Hepatocyte (in vitro differentiated cells): Measurements from ENCODE around the gene KNDC1. TPM values are rescaled to one million over a fixed set of nuclear protein-coding genes. Genes with fewer than 3 reads are reported as not detected.

Experiments used
- DNase-seq: peaks from one replicate; pipeline ENCODE4 v3.0.0-alpha.2; 2016; ENCODE audit warnings: low spot score
- H2AFZ ChIP-seq: fragments of 200-600 bp; sonication (generic); 2 replicates; pipeline ENCODE4 v1.6.0; 2016; ENCODE audit warnings: antibody characterized with exemption, mild to moderate bottlenecking
- H3K27ac ChIP-seq: fragments of 200-600 bp; sonication (generic); 2 replicates; pipeline ENCODE4 v1.5.1; 2016; ENCODE audit warnings: mild to moderate bottlenecking
- H3K27me3 ChIP-seq: fragments of 200-600 bp; sonication (generic); 2 replicates; pipeline ENCODE4 v1.6.1; 2016
- H3K36me3 ChIP-seq: fragments of 200-600 bp; sonication (generic); replicated peaks from 2 replicates; pipeline ENCODE4 v1.5.1; 2016; ENCODE audit warnings: low read depth; ENCODE audit not compliant: insufficient read depth
- H3K4me1 ChIP-seq: fragments of 200-600 bp; sonication (generic); 2 replicates; pipeline ENCODE4 v1.5.1; 2016; ENCODE audit warnings: mild to moderate bottlenecking, moderate library complexity; ENCODE audit not compliant: insufficient read depth
- H3K4me2 ChIP-seq: fragments of 200-600 bp; sonication (generic); 2 replicates; pipeline ENCODE4 v1.6.0; 2016
- H3K4me3 ChIP-seq: fragments of 200-600 bp; sonication (generic); 2 replicates; pipeline ENCODE4 v1.5.1; 2016; ENCODE audit warnings: mild to moderate bottlenecking
- H3K79me2 ChIP-seq: fragments of 200-600 bp; sonication (generic); 2 replicates; pipeline ENCODE4 v1.6.0; 2017; ENCODE audit warnings: mild to moderate bottlenecking
- H3K9me2 ChIP-seq: fragments of 200-600 bp; sonication (generic); replicated peaks from 2 replicates; pipeline ENCODE4 v1.6.0; 2017; ENCODE audit warnings: mild to moderate bottlenecking; ENCODE audit not compliant: insufficient read depth
- H3K9me3 ChIP-seq: fragments of 200-600 bp; sonication (generic); 2 replicates; pipeline ENCODE4 v1.5.1; 2016; ENCODE audit warnings: low read depth, mild to moderate bottlenecking
- H4K20me1 ChIP-seq: fragments of 200-600 bp; sonication (generic); 2 replicates; pipeline ENCODE4 v1.6.0; 2016; ENCODE audit warnings: mild to moderate bottlenecking; ENCODE audit not compliant: insufficient read depth, poor library complexity, severe bottlenecking
- CTCF ChIP-seq: fragments of 200-600 bp; sonication (generic); IDR thresholded peaks from 2 replicates; pipeline ENCODE4 v1.5.1; 2016; ENCODE audit warnings: antibody characterized with exemption, mild to moderate bottlenecking; ENCODE audit not compliant: poor library complexity
- EZH2 ChIP-seq: fragments of 200-600 bp; sonication (generic); IDR thresholded peaks from 2 replicates; pipeline ENCODE4 v1.6.1; 2016; ENCODE audit warnings: antibody characterized with exemption, mild to moderate bottlenecking, borderline replicate concordance
- EZH2phosphoT487 ChIP-seq: fragments of 200-600 bp; sonication (generic); IDR thresholded peaks from one replicate; pipeline ENCODE4 v1.6.1; 2018; ENCODE audit warnings: antibody characterized with exemption, mild to moderate bottlenecking, low read depth, moderate library complexity; ENCODE audit not compliant: unreplicated experiment, severe bottlenecking
- WGBS: methylation state at CpG from one replicate; pipeline ENCODE4 v1.1.6; 2016; ENCODE audit warnings: low lambda C conversion rate; ENCODE audit errors: missing lambda C conversion rate; 5-methylcytosine and 5-hydroxymethylcytosine counted together
- polyA plus RNA-seq: library from polyadenylated mRNA; unstranded; fragments of >200 nt; fragmentation: Nextera tagmentation; extraction: Ambion mirVana; gene quantifications from 2 replicates; pipeline ENCODE4 v1.2.1, GENCODE V29; 2016
- total RNA-seq: library from RNA; depleted of rRNA; stranded (reverse); fragments of >200 nt; gene quantifications from 2 replicates; pipeline ENCODE4 v1.2.3, GENCODE V29; 2014

KNDC1 gene
- total and polyA plus RNA-seq, 2 experiments from 2014 or later, result 3.8 to 4.3 TPM

- H3K79me2 ChIP-seq, result no peaks in the 10 kb centered on the region
- no peaks in the 10 kb centered on the region for H3K36me3 ChIP-seq
- no peaks in the 10 kb centered on the region for H4K20me1 ChIP-seq
- H3K27me3 ChIP-seq, result peaks cover 3% of the 10 kb centered on the region
- no peak overlapping the region for H2AFZ ChIP-seq
- no peak for DNase-seq
- H3K4me1 ChIP-seq, result peaks cover 2% of the 10 kb centered on the region
- WGBS, result 95% methylated on average over 19 of the region's 36 CpGs
- H3K9me2 ChIP-seq, result no peaks in the 10 kb centered on the region
- no peak overlapping the region for H3K4me3 ChIP-seq
- no peak overlapping the region for H3K4me2 ChIP-seq
- no peak overlapping the region for H3K27ac ChIP-seq
- no peak for TF ChIP-seq EZH2
- no peak for TF ChIP-seq EZH2phosphoT487
- no peak for TF ChIP-seq CTCF
- no peaks in the 10 kb centered on the region for H3K9me3 ChIP-seq
Observed at GRCh38 chr10:133127291-133128125, 32.5 kb upstream of the KNDC1 start.

GRCh38 chr10:133128126-133129070 is 31.6 kb upstream of the KNDC1 start:
- Histone ChIP-seq H3K9me2 (no peaks in the 10 kb centered on the region), H3K27ac (no peak overlapping the region), H3K4me2 (no peak overlapping the region), H3K27me3 (peaks cover 3% of the 10 kb centered on the region), H3K79me2 (no peaks in the 10 kb centered on the region), H2AFZ (no peak overlapping the region), H3K4me1 (peaks cover 2% of the 10 kb centered on the region), H4K20me1 (no peaks in the 10 kb centered on the region), H3K4me3 (no peak overlapping the region), H3K36me3 (no peaks in the 10 kb centered on the region), H3K9me3 (no peaks in the 10 kb centered on the region)
- no peak for DNase-seq
- TF ChIP-seq CTCF (no peak), EZH2phosphoT487 (no peak), EZH2 (no peak)
- 98% methylated on average over 64 of the region's 83 CpGs for WGBS

- Histone ChIP-seq H3K9me2 (no peaks in the 10 kb centered on the region), H3K4me2 (no peak overlapping the region), H3K9me3 (no peaks in the 10 kb centered on the region), H3K79me2 (no peaks in the 10 kb centered on the region), H2AFZ (no peak overlapping the region), H4K20me1 (no peaks in the 10 kb centered on the region), H3K36me3 (no peaks in the 10 kb centered on the region), H3K27ac (no peak overlapping the region), H3K27me3 (peaks cover 3% of the 10 kb centered on the region), H3K4me3 (no peak overlapping the region), H3K4me1 (peaks cover 2% of the 10 kb centered on the region)
- no peak for TF ChIP-seq EZH2
- TF ChIP-seq EZH2phosphoT487, result no peak
- no peak for TF ChIP-seq CTCF
- DNase-seq, result no peak
- WGBS, result 89% methylated on average over 37 of the region's 39 CpGs
Observed at GRCh38 chr10:133129071-133129858, 30.8 kb upstream of the KNDC1 start.
